IMR-90 (cell line): Measurements from ENCODE around the gene NOA1. TPM values are rescaled to one million over a fixed set of nuclear protein-coding genes. Genes with fewer than 3 reads are reported as not detected.

Experiments used
- ATAC-seq: fragments of 200-7000 bp; cut with Tn5 transposase; 2 replicates; pipeline ENCODE4 v1.9.1; 2020; ENCODE audit warnings: low read depth, mild to moderate bottlenecking, moderate library complexity
- BruUV-seq: library from RNA; stranded (reverse); fragments of 400-500 nt; replicated peaks from 2 replicates; lab custom pipeline; 2021; lab: Mats Ljungman, UMichigan
- CTCF ChIA-PET: fragments of 300-600 bp; formaldehyde crosslinking; extraction: SDS; loops from one replicate; lab custom pipeline; 2021; ENCODE audit warnings: antibody characterized with exemption; lab: Yijun Ruan, JAX
- POLR2A ChIA-PET: fragments of 300-600 bp; sonication (Branson Sonifier 250); formaldehyde crosslinking; loops from one replicate; lab custom pipeline; 2022; ENCODE audit warnings: antibody characterized with exemption; ENCODE audit not compliant: unreplicated experiment; lab: Charles Lee
- DNase-seq: peaks from one replicate; pipeline ENCODE4 v3.0.0; 2013
- H2AFZ ChIP-seq: replicated peaks from 2 replicates; pipeline ENCODE3; 2013; ENCODE audit warnings: low read length, mild to moderate bottlenecking; ENCODE audit not compliant: poor library complexity
- H2AK5ac ChIP-seq: 2 replicates; pipeline ENCODE4 v1.6.1; 2013; ENCODE audit warnings: low read depth, low read length, inconsistent platforms
- H2AK9ac ChIP-seq: replicated peaks from 2 replicates; pipeline ENCODE3; 2013; ENCODE audit warnings: mild to moderate bottlenecking, low read depth, low read length, moderate library complexity; ENCODE audit not compliant: poor library complexity
- H2BK120ac ChIP-seq: 2 replicates; pipeline ENCODE4 v1.6.1; 2013; ENCODE audit warnings: low read depth, low read length, inconsistent platforms
- H2BK15ac ChIP-seq: 3 replicates; pipeline ENCODE4 v1.6.1; 2013; ENCODE audit warnings: low read depth, low read length, inconsistent platforms
- H2BK20ac ChIP-seq: 2 replicates; pipeline ENCODE4 v1.6.1; 2013; ENCODE audit warnings: low read depth, mild to moderate bottlenecking, inconsistent platforms, low read length, moderate library complexity
- H2BK5ac ChIP-seq: 2 replicates; pipeline ENCODE4 v1.6.1; 2013; ENCODE audit warnings: mild to moderate bottlenecking, low read depth, low read length, inconsistent platforms; ENCODE audit not compliant: poor library complexity, severe bottlenecking
- H3K14ac ChIP-seq: replicated peaks from 2 replicates; pipeline ENCODE4 v1.6.1; 2013; ENCODE audit warnings: low read depth, low read length, inconsistent platforms
- H3K18ac ChIP-seq: 2 replicates; pipeline ENCODE4 v1.6.1; 2013; ENCODE audit warnings: low read depth, low read length, control low read depth
- H3K23ac ChIP-seq: 2 replicates; pipeline ENCODE4 v1.6.1; 2013; ENCODE audit warnings: low read depth, low read length, inconsistent platforms
- H3K27ac ChIP-seq: 2 replicates; pipeline ENCODE4 v1.5.1; 2013; ENCODE audit warnings: mild to moderate bottlenecking, control low read depth, low read length; ENCODE audit not compliant: insufficient read depth
- H3K27me3 ChIP-seq: 2 replicates; pipeline ENCODE4 v1.6.1; 2013; ENCODE audit warnings: low read length; ENCODE audit not compliant: control insufficient read depth, insufficient read depth
- H3K36me3 ChIP-seq: 2 replicates; pipeline ENCODE4 v1.6.1; 2013; ENCODE audit warnings: low read length, mixed read lengths; ENCODE audit not compliant: control insufficient read depth, insufficient read depth
- H3K4ac ChIP-seq: 2 replicates; pipeline ENCODE4 v1.6.1; 2013; ENCODE audit warnings: low read depth, low read length, inconsistent platforms
- H3K4me1 ChIP-seq: 2 replicates; pipeline ENCODE4 v1.6.1; 2013; ENCODE audit warnings: low read length, mixed read lengths; ENCODE audit not compliant: control insufficient read depth, insufficient read depth
- H3K4me2 ChIP-seq: 2 replicates; pipeline ENCODE4 v1.6.1; 2013; ENCODE audit warnings: low read depth, mild to moderate bottlenecking, control low read depth, low read length, moderate library complexity
- H3K4me3 ChIP-seq: 2 replicates; pipeline ENCODE4 v1.5.1; 2013; ENCODE audit warnings: low read depth, mild to moderate bottlenecking, control low read depth, low read length, moderate library complexity; ENCODE audit not compliant: insufficient read depth
- H3K56ac ChIP-seq: 2 replicates; pipeline ENCODE4 v1.6.1; 2013; ENCODE audit warnings: low read length, inconsistent platforms; ENCODE audit not compliant: insufficient read depth; ENCODE audit errors: extremely low read depth
- H3K79me1 ChIP-seq, 2 experiments: 2 replicates each; pipeline ENCODE4 v1.6.1; 2013; ENCODE audit warnings: low read length in 2 of 2, inconsistent platforms in 1 of 2, low read depth in 1 of 2
- H3K9ac ChIP-seq: 2 replicates; pipeline ENCODE4 v1.6.1; 2013; ENCODE audit warnings: low read depth, low read length, control low read depth
- H3K9me1 ChIP-seq: 2 replicates; pipeline ENCODE4 v1.6.1; 2013; ENCODE audit warnings: low read length, inconsistent platforms; ENCODE audit not compliant: insufficient read depth
- H3K9me3 ChIP-seq: 2 replicates; pipeline ENCODE4 v1.6.1; 2013; ENCODE audit warnings: low read length; ENCODE audit not compliant: control insufficient read depth, insufficient read depth
- H4K20me1 ChIP-seq: 2 replicates; pipeline ENCODE4 v1.6.1; 2013; ENCODE audit warnings: low read length, inconsistent platforms; ENCODE audit not compliant: insufficient read depth
- H4K5ac ChIP-seq: 2 replicates; pipeline ENCODE4 v1.6.1; 2013; ENCODE audit warnings: mild to moderate bottlenecking, low read depth, low read length, control low read depth
- H4K8ac ChIP-seq, 2 experiments: 2 replicates each; pipeline ENCODE4 v1.6.1; 2013; ENCODE audit warnings: low read depth in 2 of 2, low read length in 2 of 2, control low read depth in 1 of 2, inconsistent platforms in 1 of 2
- H4K91ac ChIP-seq: 2 replicates; pipeline ENCODE4 v1.6.1; 2013; ENCODE audit warnings: low read depth, low read length, inconsistent platforms; ENCODE audit not compliant: insufficient read depth
- CEBPB ChIP-seq: IDR thresholded peaks from 2 replicates; pipeline ENCODE4 v1.6.1; 2012; ENCODE audit warnings: low read depth, low read length, improper control_type of control experiment
- CTCF ChIP-seq: conservative IDR thresholded peaks from 2 replicates; pipeline ENCODE4 v1.5.1; 2012; ENCODE audit warnings: mild to moderate bottlenecking, low read depth, low read length, improper control_type of control experiment
- ELK1 ChIP-seq: fragments of 150-350 bp; IDR thresholded peaks from 2 replicates; pipeline ENCODE4 v1.6.1; 2016; ENCODE audit warnings: low read depth, mild to moderate bottlenecking, low read length, moderate library complexity, borderline replicate concordance
- MAFK ChIP-seq: IDR thresholded peaks from 2 replicates; pipeline ENCODE4 v1.6.1; 2012; ENCODE audit warnings: low read depth, low read length, improper control_type of control experiment
- RCOR1 ChIP-seq: IDR thresholded peaks from 2 replicates; pipeline ENCODE4 v1.6.1; 2012; ENCODE audit warnings: mild to moderate bottlenecking, low read length, improper control_type of control experiment; ENCODE audit not compliant: insufficient replicate concordance
- RFX5 ChIP-seq: IDR thresholded peaks from 2 replicates; pipeline ENCODE4 v1.8.0; 2012; ENCODE audit warnings: low read depth, mild to moderate bottlenecking, low read length, moderate library complexity
- USF2 ChIP-seq: fragments of 150-350 bp; IDR thresholded peaks from 2 replicates; pipeline ENCODE4 v1.6.1; 2017; ENCODE audit warnings: mild to moderate bottlenecking, antibody characterized with exemption, low read length, low read depth
- WGBS, 2 experiments: methylation state at CpG; one replicate each; pipeline versions ENCODE4 v1.1.5 to v1.1.7; 2013; ENCODE audit warnings: missing lambda C conversion rate in 2 of 2; ENCODE audit not compliant: insufficient read length in 1 of 2; ENCODE audit errors: extremely low coverage in 2 of 2; 5-methylcytosine and 5-hydroxymethylcytosine counted together
- dilution Hi-C: fragments of 300-500 bp; cut with HindIII; formaldehyde crosslinking; loops from one replicate; pipeline ENCODE4 v1.14.3; 2018; ENCODE audit warnings: low sequenced_read_pairs; ENCODE audit not compliant: unreplicated experiment
- in situ Hi-C: fragments of 300-500 bp; cut with MboI; formaldehyde crosslinking; loops from 3 replicates; pipeline ENCODE4 v1.14.3; 2019; ENCODE audit warnings: low sequenced_read_pairs, inconsistent platforms, mixed read lengths
- intact Hi-C: fragments of 100-400 bp; cut with micrococcal nuclease; formaldehyde crosslinking; loops from 2 replicates; pipeline ENCODE4 v1.10.0; 2022
- polyA plus RNA-seq, 3 experiments: library from polyadenylated mRNA; depleted of rRNA; stranded (reverse); fragments of >200 nt; gene quantifications; 2 replicates each; pipeline ENCODE4 v1.2.3, GENCODE V29; 2012; ENCODE audit warnings: low replicate concordance in 1 of 3
- total RNA-seq: library from RNA; depleted of rRNA; stranded (reverse); fragments of >200 nt; gene quantifications from 2 replicates; pipeline ENCODE4 v1.2.3, GENCODE V29; 2012

Gene NOA1
- total and polyA plus RNA-seq, 2 of the 4 experiments (the other 2 are of a cell fraction) = 10.4 to 10.8 TPM

- no TSS peak for BruUV-seq
- Histone ChIP-seq H2AK5ac (no peak overlapping the region), H3K23ac (no peak overlapping the region), H3K9me1 (no peaks in the 10 kb centered on the region; the same call in none of the 2 replicates), H3K4me1 (no peaks in the 10 kb centered on the region), H4K8ac (no peak overlapping the region), H3K56ac (no peak overlapping the region), H2BK15ac (no peak overlapping the region), H4K5ac (no peak overlapping the region), H3K4me2 (no peak overlapping the region), H3K4ac (no peak overlapping the region), H3K14ac (no peak overlapping the region), H2BK20ac (no peak overlapping the region), H3K36me3 (peaks cover 32% of the 10 kb centered on the region), H2AK9ac (no peak overlapping the region), H4K91ac (no peak overlapping the region), H3K18ac (no peak overlapping the region), H2BK5ac (no peak overlapping the region), H4K20me1 (peaks cover 13% of the 10 kb centered on the region), H3K4me3 (no peak overlapping the region), H3K27me3 (no peaks in the 10 kb centered on the region), H2BK120ac (no peak overlapping the region), H3K9ac (no peak overlapping the region), H3K79me1 (peaks cover 8 to 40% of the 10 kb centered on the region in 2 experiments; a peak in 3 of 4 replicates), H3K27ac (no peak overlapping the region), H2AFZ (no peak overlapping the region), H3K9me3 (peaks cover 6% of the 10 kb centered on the region)
- WGBS, 2 experiments = no CpG with 5 or more reads among the region's 3 CpGs
- POLR2A ChIA-PET = no interaction called here
- no peak for ATAC-seq
- TF ChIP-seq ELK1 = no peak
- no peak for TF ChIP-seq CEBPB
- TF ChIP-seq RFX5 = no peak
- TF ChIP-seq CTCF = no peak
- no peak for TF ChIP-seq USF2
- no peak for TF ChIP-seq RCOR1
- TF ChIP-seq MAFK = no peak
- in situ Hi-C loops = no loop called here
- intact Hi-C loops = no loop called here
- dilution Hi-C loops = no loop called here
- no peak for DNase-seq
- CTCF ChIA-PET = no interaction called here
Observed at GRCh38 chr4:56973336-56973735, 4.1 kb downstream of the NOA1 start.
